ENCODE results near the gene CEACAM8. TPM values are rescaled to one million over a fixed set of nuclear protein-coding genes. Genes with fewer than 3 reads are reported as not detected.
"Not testable (repeated sequence)": the region's sequence is repeated elsewhere in the genome, so short reads cannot be mapped to it uniquely, and the experiment has no call there.

The CEACAM8 gene
- total RNA-seq, 1 donor from 2014 or later: not detected

- intact Hi-C loops (cut with DNase I): no loop called here
- Histone ChIP-seq H3K9me3 (no peaks in the 10 kb centered on the region), H3K4me1 (no peaks in the 10 kb centered on the region), H3K4me3 (no peak overlapping the region), H3K27me3 (no peaks in the 10 kb centered on the region), H3K27ac (no peak overlapping the region), H3K36me3 (no peaks in the 10 kb centered on the region)
- TF ChIP-seq CTCF (IDR thresholded peaks at IDR 0.05): no peak
- DNase-seq (ENCODE audit: low spot score in 2 of 2): no peak
Observed at GRCh38 chr19:42558450-42559150, 36.1 kb downstream of the CEACAM8 start.

- H3K27ac ChIP-seq; DNase-seq (ENCODE audit: low spot score in 2 of 2); H3K9me3 ChIP-seq; H3K36me3 ChIP-seq; H3K4me1 ChIP-seq; H3K4me3 ChIP-seq; H3K27me3 ChIP-seq; intact Hi-C loops (cut with DNase I): not testable (repeated sequence)
Observed at GRCh38 chr19:42557386-42557871, 37.3 kb downstream of the CEACAM8 start.

GRCh38 chr19:42555801-42556200 lies 38.9 kb downstream of the CEACAM8 start:
- Histone ChIP-seq H3K27ac (no peak overlapping the region), H3K9me3 (no peaks in the 10 kb centered on the region), H3K27me3 (no peaks in the 10 kb centered on the region), H3K4me1 (no peaks in the 10 kb centered on the region), H3K36me3 (no peaks in the 10 kb centered on the region), H3K4me3 (no peak overlapping the region)
- DNase-seq (ENCODE audit: low spot score in 2 of 2): no peak
- intact Hi-C loops (cut with DNase I): no loop called here
- no peak for TF ChIP-seq CTCF (IDR thresholded peaks at IDR 0.05)

- no peak overlapping the region for H3K27ac ChIP-seq
- intact Hi-C loops (cut with DNase I): no loop called here
- H3K4me3 ChIP-seq: no peak overlapping the region
Observed at GRCh38 chr19:42555317-42555716, 39.4 kb downstream of the CEACAM8 start.

GRCh38 chr19:42554046-42554575 lies 40.6 kb downstream of the CEACAM8 start:
- Histone ChIP-seq H3K36me3 (no peaks in the 10 kb centered on the region), H3K4me3 (no peak overlapping the region), H3K27ac (no peak overlapping the region), H3K4me1 (no peaks in the 10 kb centered on the region), H3K27me3 (no peaks in the 10 kb centered on the region), H3K9me3 (no peaks in the 10 kb centered on the region)
- no peak for DNase-seq (ENCODE audit: low spot score in 2 of 2)
- intact Hi-C loops (cut with DNase I): no loop called here
- no peak for TF ChIP-seq CTCF (IDR thresholded peaks at IDR 0.05)

More at GRCh38 chr19:42555317-42555716, 39.4 kb downstream of the CEACAM8 start:
- no peak for TF ChIP-seq CTCF (IDR thresholded peaks at IDR 0.05)
- Histone ChIP-seq H3K36me3 (no peaks in the 10 kb centered on the region), H3K27me3 (no peaks in the 10 kb centered on the region), H3K4me1 (no peaks in the 10 kb centered on the region), H3K9me3 (no peaks in the 10 kb centered on the region)
- no peak for DNase-seq (ENCODE audit: low spot score in 2 of 2)

- intact Hi-C loops (cut with DNase I): no loop called here
Observed at GRCh38 chr19:42553292-42554045, 41.3 kb downstream of the CEACAM8 start.

More at GRCh38 chr19:42553292-42554045, 41.3 kb downstream of the CEACAM8 start:
- DNase-seq (ENCODE audit: low spot score in 2 of 2): no peak
- H3K36me3 ChIP-seq: no peaks in the 10 kb centered on the region
- no peak overlapping the region for H3K27ac ChIP-seq
- no peak overlapping the region for H3K4me3 ChIP-seq
- no peaks in the 10 kb centered on the region for H3K9me3 ChIP-seq
- no peaks in the 10 kb centered on the region for H3K27me3 ChIP-seq
- no peaks in the 10 kb centered on the region for H3K4me1 ChIP-seq
- TF ChIP-seq CTCF (IDR thresholded peaks at IDR 0.05): no peak

Measured in ascending aorta (tissue), 2 donors.